Coronary artery (tissue), 2 donors: ENCODE measurements around the gene GPR15.

Source experiments
- DNase-seq: peaks from one replicate; pipeline ENCODE4 v3.0.0-alpha.2; 2017; ENCODE audit warnings: low spot score
- H3K27ac ChIP-seq, 2 donors: fragments of 200-600 bp; sonication (generic); one replicate each; pipeline ENCODE4 v1.5.1; 2016 to 2019
- H3K4me3 ChIP-seq: fragments of 200-600 bp; sonication (generic); 2 replicates; pipeline ENCODE4 v1.5.1; 2016; ENCODE audit warnings: mild to moderate bottlenecking, moderate library complexity
- TF ChIP-seq, protein P1 (sequence below): fragments of 200-600 bp; sonication (generic); IDR thresholded peaks from one replicate; pipeline ENCODE4 v1.5.1; 2019; ENCODE audit warnings: antibody characterized with exemption

The GPR15 gene

DNA sequence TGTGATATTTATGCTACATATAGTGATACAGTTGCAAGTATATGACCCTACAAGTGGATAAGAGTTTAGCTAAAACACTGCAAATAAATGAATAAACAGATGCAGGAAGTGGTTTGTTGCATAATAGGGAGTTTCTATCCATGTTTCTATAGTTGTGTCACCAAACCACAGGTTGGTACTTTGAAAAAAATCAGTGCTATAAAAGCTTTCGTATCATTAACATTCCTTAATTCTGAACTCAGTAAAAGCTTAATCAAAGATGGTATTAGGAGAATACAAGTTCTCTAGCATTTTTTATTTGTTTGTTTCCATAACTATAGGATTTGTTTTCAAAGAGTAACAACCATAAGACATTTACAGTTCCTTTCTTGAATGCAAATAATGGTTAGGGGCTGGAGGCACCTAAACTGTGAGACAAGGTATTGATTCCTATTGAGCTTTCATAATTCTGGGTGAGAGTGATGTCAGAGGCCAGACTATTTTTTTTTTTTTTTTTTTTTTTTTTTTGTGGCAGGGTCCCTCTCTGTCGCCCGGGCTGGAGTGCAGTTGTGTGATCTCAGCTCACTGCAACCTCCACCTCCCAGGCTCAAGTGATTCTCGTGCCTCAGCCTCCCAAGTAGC is 32.0 kb downstream of the GPR15 start:
- DNase-seq: no peak
- TF ChIP-seq, protein P1, sequence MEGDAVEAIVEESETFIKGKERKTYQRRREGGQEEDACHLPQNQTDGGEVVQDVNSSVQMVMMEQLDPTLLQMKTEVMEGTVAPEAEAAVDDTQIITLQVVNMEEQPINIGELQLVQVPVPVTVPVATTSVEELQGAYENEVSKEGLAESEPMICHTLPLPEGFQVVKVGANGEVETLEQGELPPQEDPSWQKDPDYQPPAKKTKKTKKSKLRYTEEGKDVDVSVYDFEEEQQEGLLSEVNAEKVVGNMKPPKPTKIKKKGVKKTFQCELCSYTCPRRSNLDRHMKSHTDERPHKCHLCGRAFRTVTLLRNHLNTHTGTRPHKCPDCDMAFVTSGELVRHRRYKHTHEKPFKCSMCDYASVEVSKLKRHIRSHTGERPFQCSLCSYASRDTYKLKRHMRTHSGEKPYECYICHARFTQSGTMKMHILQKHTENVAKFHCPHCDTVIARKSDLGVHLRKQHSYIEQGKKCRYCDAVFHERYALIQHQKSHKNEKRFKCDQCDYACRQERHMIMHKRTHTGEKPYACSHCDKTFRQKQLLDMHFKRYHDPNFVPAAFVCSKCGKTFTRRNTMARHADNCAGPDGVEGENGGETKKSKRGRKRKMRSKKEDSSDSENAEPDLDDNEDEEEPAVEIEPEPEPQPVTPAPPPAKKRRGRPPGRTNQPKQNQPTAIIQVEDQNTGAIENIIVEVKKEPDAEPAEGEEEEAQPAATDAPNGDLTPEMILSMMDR: no peak
- Histone ChIP-seq H3K27ac (no peak overlapping the region), H3K4me3 (no peak overlapping the region)

DNA sequence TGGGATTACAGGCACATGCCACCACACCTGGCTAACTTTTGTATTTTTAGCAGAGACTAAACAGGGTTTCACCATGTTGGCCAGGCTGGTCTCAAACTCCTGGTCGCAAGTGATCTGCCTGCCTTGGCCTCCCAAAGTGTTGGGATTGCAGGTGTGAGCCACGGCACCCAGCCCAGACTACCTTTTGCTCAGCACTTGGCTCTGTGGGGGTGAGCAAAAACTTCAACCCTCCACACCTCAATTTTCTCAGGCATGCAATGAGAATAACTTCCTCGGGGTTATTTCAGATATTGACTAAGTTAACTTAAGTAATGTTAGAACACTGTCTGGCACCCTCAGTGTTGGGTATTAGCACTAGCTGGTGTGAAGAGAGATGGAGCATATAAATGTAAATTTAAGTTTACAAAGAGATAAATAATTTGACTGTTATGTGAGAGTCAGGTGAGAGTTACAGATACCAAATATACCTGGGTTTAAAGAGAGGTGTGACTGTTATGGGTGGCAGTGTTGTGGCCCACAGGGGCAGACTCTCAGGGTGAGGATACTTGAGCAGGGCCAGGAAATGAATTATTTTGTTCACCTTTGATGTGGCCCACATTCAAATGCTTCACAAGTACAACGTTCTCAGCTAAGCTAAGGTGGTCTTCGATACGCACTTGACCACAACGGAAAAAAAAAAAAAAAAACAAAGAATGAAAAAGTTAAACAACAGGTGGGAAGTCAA is 32.7 kb downstream of the GPR15 start:
- no peak overlapping the region for H3K27ac ChIP-seq
- TF ChIP-seq, protein P1: no peak
- no peak for DNase-seq
- H3K4me3 ChIP-seq: no peak overlapping the region

DNA sequence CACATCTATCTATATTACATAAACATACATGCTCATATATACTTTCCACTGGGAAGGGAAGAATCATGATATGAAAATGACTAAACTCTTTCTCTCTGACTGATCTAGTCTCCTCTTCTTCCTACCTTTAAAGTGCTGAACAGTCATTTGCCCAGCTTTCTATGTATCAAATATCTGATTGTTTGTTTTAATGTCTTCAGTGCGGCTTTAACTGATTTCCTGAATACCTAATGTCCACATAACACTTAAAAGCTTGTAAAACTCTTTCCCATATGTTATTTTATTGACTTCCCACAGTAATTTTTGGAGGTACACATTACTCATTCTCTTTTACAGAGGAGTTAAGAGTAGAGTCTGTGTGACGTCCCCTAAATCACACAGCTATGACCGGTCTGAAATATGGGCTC is 33.5 kb downstream of the GPR15 start:
- TF ChIP-seq, protein P1: no peak
- no peak for DNase-seq
- Histone ChIP-seq H3K27ac (no peak overlapping the region), H3K4me3 (no peak overlapping the region)

DNA sequence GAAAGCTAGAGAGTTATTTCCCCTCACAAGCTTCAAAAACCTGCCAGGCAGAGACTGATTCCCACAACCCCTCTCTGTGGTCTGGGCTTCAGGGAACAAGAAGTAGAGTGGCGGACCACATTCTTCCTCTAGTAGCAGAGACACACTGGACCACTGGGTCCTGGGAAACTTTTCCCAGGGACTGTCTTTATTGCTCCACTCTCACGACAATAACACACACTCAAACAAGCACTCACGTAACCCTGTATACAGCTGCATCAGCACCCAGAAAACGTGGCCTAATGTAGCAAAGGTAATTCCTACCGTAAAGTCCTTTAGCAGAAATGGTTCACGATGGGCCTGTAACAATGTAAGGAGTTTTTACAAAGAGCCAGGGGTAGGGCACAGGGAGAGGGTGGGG is 34.1 kb downstream of the GPR15 start:
- DNase-seq: no peak
- Histone ChIP-seq H3K4me3 (no peak overlapping the region), H3K27ac (no peak overlapping the region)
- TF ChIP-seq, protein P1: no peak

DNA sequence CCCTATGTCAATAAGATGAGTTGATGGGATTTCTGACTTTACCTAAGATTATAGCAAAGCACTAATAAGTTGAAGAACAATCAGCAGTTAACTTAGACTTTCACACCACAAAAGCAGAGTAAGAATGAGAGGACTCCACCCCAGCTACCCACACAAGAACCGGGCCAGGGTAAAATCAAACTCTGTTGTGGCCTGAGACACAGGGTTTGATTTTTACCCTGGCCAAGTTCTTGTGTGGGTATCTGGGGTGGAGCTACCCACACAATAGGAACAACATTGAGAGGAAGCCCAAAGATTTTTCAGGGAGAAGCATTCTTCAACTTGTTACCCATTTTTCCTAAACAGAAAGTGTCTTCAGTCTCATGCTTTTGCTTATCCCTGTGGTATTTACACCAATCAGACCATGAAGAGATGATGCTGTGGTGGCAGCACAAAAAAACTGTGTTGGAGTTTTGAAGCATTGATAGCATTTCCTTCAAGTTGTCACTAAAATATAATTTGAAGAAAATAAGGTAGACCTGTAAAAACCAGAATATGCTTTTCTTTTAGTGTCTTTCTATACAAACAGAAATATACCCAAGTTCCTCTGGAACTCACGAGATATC is 36.0 kb downstream of the GPR15 start:
- Histone ChIP-seq H3K27ac (no peak overlapping the region), H3K4me3 (no peak overlapping the region)
- DNase-seq: no peak
- TF ChIP-seq, protein P1: no peak

DNA sequence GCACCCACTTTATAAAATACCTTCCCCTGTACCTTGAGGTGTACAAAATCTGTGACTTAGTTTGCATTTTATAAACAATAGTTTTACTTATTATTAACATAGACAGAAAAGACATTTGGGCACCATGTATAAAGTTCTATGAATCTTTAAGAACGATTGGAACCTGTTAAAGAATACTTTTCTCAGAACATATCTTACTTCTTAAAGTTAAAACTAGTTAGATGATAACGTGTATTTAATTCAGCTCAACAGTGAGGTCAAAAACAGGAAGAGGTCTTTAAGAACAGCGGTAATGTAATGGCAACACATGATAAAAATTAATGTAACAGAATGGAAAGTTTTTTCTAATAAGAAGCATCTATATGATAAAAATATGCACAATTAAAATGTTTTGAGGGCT is 36.6 kb downstream of the GPR15 start:
- Histone ChIP-seq H3K27ac (no peak overlapping the region), H3K4me3 (no peak overlapping the region)
- TF ChIP-seq, protein P1: no peak
- DNase-seq: no peak
